ENCODE measurements around the gene TNS3. TPM values are rescaled to one million over a fixed set of nuclear protein-coding genes. Genes with fewer than 3 reads are reported as not detected.

TNS3 gene
- total RNA-seq, 1 donor from 2014 or later = 168 TPM

DNA sequence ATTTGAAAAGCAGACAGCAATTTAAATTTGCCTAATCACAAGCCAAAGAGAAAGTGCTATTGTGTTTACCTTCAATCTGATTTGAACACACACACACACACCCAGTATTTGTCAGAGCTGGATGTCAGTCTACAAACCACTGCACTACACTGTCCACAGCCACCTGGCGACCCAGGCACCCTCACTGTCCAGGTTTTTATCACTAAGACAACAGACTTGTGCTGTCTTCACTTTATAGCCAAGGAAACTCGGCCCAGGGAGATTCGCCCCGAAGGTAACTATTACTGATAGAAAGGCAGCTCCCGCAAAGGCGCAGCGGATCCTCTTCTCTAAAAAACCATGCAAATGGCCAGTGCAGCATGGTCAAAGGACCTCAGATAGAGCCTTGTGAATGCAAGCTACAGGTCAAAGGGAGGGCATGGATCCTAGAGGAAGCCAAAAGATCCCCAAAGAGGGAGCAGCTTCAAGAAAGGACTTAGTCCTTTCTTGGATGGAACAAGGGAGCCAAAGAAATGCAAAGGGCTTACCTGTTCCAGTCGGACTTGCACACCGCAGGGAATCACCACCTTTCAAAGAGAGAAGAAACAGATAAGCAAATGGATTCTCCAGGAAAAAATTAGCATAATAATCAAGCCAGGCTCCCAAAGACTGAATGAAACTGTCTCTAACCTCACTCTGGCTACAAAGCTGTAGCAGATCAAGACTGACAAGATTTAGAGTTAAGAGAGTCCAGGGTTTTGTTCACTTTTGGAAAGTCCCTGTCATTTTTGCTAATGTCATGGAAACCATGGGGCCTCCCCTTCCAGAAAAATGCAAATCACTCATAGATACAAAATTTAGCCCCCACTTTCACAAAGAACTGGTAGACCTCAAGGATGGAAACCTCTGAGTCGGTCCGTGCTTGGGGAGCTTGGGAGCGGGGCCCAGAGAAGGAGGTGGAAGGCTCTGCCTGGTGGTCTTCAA lies 101.1 kb downstream of the TNS3 start:
- no peak overlapping the region for H3K4me3 ChIP-seq
- H3K4me1 ChIP-seq = peaks cover 75% of the 10 kb centered on the region
- H3K27ac ChIP-seq = peak overlapping the region; percentile 83
- H3K27me3 ChIP-seq = no peaks in the 10 kb centered on the region
- H3K36me3 ChIP-seq = no peaks in the 10 kb centered on the region
- DNase-seq (no peak), ATAC-seq (no peak)
- intact Hi-C loops (cut with DNase I) = no loop called here
- no peaks in the 10 kb centered on the region for H3K9me3 ChIP-seq
- no peak for TF ChIP-seq CTCF (IDR thresholded peaks at IDR 0.05)

DNA sequence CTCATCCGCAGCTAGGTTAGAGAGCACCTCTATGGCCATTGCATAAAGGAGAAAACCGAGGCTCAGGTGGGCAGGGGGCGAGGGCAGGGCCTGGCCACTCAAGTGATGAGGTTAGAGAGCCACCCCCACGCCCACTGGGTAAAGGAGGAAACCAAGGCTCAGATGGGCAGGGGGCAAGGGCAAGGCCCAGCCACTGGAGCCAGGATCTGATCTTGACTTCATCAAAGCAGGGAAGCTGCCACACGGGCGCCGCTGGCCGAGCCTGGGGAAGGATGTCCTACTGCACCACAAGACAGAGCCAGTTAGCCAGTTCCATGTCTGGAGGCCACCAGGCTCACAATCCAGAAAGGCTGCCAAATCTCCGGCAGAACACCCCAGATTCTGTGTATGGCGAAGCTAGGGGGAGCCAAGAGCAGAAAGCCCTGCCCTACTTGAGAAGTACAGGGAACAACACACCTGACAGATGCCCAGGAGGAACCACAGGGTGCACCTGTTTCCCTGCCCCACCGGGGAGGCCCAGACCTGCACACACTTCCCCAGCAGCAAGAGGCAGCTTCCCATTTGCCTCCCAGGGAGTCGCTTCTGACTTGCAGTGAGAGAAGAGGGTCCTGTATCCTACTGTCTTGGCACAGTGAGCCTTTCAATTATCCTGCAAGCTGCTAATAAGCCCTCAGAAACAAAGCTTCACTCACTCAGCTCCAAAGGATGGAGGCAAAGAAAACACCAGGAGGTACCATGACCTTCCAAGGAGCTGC lies 101.9 kb downstream of the TNS3 start:
- intact Hi-C loops (cut with DNase I) = no loop called here
- no peaks in the 10 kb centered on the region for H3K9me3 ChIP-seq
- H3K27ac ChIP-seq = peak overlapping the region; percentile 48
- ATAC-seq (no peak), DNase-seq (no peak)
- H3K4me1 ChIP-seq = peaks cover 83% of the 10 kb centered on the region
- no peaks in the 10 kb centered on the region for H3K27me3 ChIP-seq
- no peak for TF ChIP-seq CTCF (IDR thresholded peaks at IDR 0.05)
- H3K36me3 ChIP-seq = no peaks in the 10 kb centered on the region
- H3K4me3 ChIP-seq = no peak overlapping the region

DNA sequence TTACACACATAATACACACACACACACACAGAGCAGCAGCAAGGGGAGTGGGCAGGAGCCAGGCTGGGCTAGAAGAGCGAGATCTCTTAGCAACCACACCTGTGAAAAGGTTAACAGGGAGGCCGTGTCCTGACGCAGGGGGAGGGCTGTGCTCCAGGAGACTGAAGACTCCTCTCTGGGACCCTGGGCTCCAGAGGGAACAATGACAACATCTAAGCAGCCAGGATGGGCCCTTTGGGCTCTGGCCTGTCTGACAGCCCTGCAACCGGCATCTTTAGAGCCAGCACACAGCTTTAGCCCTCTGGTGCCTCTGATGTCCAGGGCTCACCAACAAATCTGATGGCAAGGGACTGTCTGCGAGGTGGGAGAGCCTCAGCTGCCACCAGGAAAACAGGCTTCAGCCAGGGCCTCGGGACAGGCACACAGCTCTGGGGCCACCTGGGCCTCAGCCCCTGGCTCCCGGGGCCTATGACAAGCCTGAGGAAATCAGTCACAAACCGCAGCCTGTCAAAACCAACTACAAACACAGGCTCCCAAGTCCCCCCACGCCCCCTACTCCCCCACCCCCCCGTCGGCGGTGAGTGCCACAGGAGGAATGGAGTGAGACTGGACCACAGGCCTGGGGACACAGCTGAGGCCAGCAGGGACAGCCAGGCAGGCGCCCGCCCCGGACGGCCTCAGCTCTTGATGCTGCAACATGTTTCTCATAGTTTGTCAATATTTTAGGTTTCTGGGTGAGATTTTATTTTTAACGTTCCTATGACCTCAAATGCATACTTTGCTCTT lies 102.8 kb downstream of the TNS3 start:
- Histone ChIP-seq H3K27ac (peak overlapping the region; percentile 48), H3K27me3 (no peaks in the 10 kb centered on the region)

DNA sequence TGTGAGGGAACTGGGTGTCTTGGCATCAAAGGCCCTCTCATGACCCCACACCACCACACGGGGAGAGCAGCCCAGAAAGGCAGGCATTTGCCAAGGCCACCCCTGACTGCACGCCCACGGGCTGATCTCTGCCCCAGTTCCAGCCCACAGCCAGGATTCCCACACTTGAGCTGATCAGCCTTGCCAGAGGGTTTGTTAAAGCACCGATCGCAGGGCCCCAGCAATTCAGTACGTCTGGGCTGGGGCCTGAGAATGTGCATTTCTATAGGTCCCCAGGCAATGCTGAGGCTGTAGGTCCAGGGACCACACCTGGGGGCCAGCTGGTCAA lies 103.9 kb downstream of the TNS3 start:
- peaks cover 77% of the 10 kb centered on the region for H3K4me1 ChIP-seq
- no peak for TF ChIP-seq CTCF (IDR thresholded peaks at IDR 0.05)
- no peaks in the 10 kb centered on the region for H3K36me3 ChIP-seq
- intact Hi-C loops (cut with DNase I) = no loop called here
- DNase-seq (peak; percentile 90), ATAC-seq (peak; percentile 47)
- H3K9me3 ChIP-seq = no peaks in the 10 kb centered on the region
- no peak overlapping the region for H3K4me3 ChIP-seq
- no peaks in the 10 kb centered on the region for H3K27me3 ChIP-seq
- peak overlapping the region; percentile 30 for H3K27ac ChIP-seq

More for the DNA sequence above, 102.8 kb downstream of the TNS3 start:
- intact Hi-C loops (cut with DNase I) = no loop called here
- no peaks in the 10 kb centered on the region for H3K36me3 ChIP-seq
- ATAC-seq = no peak
- H3K4me3 ChIP-seq = no peak overlapping the region
- DNase-seq = no peak
- no peak for TF ChIP-seq CTCF (IDR thresholded peaks at IDR 0.05)
- H3K9me3 ChIP-seq = no peaks in the 10 kb centered on the region
- H3K4me1 ChIP-seq = peaks cover 86% of the 10 kb centered on the region

DNA sequence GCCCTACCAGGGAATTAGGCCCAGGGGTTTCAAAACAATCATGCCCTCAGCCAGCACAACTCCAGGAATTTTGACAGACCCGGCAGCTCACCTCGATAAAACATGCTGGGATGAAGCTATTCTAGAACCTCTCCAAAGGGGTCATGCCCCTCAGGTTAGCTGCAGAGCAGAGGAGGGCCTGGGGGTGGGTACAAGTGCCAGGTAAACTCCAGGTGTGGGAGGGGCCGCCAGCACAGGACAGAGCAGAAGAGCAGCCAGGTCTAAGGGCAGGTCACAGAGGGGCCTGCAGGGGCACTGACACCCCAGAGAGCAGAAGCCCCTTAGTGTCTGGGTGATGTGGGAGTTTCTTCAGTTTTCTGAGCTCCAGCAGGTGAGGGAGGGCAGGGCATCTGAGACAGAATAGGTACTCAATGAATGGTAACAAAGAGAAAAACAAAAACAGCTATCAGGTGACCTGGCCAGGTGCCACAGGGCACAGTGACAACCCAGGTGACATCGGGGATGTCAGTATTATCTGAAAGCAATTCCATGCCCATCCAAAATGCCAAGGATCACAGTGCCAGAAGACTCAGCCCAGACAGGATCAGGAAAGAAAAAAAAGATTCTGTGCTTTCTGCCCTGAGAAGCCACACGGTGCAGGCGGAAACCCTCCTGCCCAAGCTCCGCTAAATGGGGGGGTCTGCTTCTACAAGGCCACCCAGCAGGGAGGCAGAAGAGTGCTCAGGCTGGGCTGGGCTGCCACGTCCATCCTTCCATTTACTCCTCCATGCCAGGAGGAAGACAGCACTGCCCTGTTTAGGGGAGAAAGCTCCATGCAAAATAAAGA lies 104.5 kb downstream of the TNS3 start:
- Histone ChIP-seq H3K4me1 (peaks cover 71% of the 10 kb centered on the region), H3K36me3 (no peaks in the 10 kb centered on the region), H3K27ac (peak overlapping the region; percentile 30), H3K9me3 (no peaks in the 10 kb centered on the region), H3K4me3 (no peak overlapping the region), H3K27me3 (no peaks in the 10 kb centered on the region)
- no peak for ATAC-seq
- DNase-seq = no peak
- no peak for TF ChIP-seq CTCF (IDR thresholded peaks at IDR 0.05)
- intact Hi-C loops (cut with DNase I) = no loop called here
